Activated CD8-positive, alpha-beta memory T cell treated with anti-CD3 and anti-CD28 coated beads, Interleukin-2, amount 50 U/mL, for 4 hours (primary cell): ENCODE data around the gene LHFPL3.

Experiments
- DNase-seq: peaks from one replicate; pipeline ENCODE4 v3.0.0-alpha.2; 2020

The LHFPL3 gene

DNA sequence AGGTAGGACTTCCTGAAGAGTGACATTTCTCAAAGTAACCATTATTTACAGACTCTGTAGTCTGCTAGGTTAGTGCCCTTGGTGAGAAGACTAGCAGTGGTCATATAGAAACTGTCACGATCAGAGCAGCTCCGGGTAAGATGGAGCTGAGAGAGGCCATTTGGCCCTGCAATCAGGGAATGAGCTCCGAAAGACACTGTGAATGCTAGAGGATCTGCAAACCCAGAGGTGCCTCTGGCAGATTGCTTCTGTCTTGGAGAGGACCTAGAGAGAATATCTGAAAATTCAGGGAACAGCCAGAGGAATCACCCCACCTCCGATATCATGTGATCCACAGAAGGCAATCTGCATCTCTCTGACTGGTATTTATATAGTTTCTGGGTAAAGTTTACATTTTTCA is 438.7 kb downstream of the LHFPL3 start:
- no peak for DNase-seq

DNA sequence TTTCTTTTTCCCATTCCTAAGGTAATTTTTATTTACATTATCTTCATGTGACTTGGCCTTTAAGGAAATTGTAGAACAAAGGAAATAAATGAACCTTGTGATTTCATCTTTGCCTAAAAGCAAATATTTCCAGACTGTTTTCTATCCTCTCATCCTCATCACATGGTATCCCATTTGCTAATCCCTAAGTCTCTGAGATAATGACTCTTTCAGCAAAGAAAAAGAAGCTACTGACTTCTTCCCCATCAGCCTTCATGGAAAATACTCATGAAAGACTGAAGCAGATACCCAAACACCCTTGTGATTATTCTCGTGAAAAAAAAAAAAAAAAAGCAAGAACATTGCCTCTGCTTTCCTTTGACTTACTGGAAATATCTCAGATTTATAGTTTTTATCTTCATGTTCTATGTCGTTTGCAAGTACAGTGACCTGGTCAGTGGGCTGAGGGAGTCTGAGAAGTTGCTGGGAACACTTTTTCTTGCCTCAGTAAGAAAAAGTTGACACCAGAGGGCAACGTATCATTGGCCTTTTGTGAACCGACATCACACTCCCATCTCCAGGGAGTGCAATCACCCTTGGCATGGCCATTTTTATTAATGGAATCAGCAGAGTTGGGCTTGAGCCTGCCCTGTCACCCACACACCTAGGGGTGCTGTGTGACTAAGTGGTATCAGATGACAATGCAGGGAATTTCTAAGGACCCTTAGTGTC is 439.6 kb downstream of the LHFPL3 start:
- no peak for DNase-seq

DNA sequence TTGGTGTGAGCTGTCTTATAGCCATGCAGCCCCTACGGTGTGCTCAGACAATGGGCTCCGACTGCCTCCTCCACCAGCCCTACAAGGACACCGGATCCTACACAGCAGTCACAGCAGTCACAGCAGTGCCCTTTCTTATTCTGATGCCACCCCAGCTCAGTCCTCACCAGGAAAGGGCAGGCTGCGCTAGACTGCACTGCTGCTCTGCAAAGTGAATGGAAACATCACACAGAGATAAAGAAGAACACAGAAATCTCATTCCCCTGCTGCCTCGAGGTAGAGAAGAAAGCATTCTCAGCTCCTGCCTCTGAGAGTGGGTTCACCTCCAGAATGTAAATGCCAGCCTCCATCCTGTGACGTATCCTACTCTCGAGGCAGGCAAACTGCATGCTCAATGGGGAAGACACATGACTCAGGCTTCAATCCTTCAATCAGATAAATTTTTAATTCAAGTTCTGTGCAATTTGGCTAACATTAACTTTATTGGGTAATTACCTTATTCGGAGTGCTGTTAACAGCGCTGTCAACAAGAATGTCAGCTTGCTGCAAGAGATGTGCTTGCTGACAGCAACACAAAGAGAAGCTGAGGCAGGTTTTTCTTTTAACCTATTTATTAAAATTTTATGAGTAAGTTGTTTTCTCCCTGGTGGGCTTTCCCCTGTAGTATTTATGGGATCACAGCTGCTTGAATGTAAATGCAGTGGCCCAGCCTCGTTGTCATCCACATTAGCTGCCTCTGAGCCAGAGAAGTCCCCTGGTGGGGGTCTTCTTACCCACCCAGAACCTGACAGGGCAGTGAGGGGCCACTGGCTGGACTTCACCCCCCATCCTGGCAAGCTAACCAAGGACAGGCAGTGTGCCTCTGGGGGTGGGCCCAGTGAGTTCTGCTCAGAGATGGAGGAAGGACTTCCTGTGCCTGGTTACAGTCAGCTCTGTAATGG is 444.3 kb downstream of the LHFPL3 start:
- no peak for DNase-seq

DNA sequence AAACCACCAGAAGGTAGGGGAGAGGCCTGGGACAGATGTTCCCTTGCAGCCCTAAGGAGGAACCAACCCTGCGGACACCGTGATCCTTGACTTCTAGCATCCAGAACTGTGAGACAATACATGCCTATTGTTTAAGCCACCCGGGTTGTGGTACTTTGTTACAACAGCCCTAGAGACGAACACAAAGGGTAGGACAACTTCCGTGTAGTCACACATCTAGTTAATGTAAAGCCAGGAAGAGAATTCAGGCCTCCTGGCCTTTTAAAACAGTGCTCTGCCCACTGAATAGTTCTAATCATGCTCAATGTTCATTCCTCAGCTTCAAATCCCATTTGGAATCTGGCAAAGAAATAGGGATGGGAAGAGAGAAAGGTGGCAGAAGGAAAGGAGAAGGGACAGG is 445.4 kb downstream of the LHFPL3 start:
- DNase-seq = no peak

DNA sequence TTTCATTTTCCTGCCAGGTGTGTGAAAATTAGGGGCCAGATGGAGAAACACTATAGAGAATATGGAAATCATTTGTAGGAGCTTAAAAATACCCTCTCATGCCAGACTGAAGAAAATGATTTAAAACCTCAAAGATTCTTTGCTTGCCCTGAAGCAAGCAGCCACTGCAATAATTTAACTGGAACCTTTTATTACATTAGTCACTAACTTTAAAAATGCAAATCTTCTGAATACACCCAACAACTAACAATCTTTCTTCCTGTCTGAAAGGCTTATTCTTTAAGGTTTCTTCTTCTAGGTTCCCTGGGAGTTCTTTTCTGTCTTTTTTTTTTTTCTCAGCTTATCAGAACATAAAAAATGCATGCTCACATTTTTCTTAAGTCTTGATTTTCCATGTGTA is 447.1 kb downstream of the LHFPL3 start:
- DNase-seq = no peak

DNA sequence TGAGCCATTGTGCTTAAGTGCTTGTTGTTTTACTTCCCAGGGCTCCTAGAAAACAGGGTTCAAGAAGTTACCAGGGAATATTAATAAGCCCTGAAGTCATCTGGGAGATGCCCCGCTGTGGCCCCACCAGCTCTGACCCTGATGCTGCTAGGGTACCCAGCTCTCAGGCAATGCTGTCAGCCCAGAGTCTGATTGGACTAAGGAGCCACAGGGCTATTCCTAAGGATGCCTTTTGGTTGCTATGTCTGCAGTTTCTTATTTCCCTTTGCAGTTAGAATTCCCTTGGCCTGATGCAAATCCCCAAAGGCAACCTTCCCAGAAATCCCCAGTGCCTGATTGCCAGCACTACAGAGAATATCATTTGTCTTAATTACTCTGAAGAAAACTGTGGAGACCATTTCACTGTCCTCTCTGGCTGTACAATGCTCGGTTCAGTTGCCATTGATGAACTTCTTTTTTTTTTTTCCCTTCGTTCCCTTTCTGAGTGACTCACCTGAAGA is 448.9 kb downstream of the LHFPL3 start:
- DNase-seq = no peak

DNA sequence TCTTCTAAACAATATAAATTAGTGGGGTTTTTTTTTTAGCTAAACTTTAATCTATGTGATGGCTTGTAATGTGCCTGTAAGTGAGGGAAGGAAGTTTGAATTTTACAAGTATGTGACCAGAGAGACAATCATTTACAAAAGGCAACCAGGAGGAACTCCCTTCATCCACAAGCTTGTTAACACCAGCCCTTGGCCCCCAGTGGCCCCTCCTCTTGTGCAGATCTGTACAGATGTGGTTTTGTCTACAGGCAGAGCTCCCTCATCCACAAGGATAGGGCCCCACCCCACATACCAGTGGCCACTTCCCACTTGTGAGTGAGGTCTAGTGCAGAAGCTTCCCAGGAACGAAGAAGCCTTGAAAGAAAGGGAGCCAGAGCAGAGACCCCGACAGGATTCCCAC is 451.5 kb downstream of the LHFPL3 start:
- DNase-seq = no peak

DNA sequence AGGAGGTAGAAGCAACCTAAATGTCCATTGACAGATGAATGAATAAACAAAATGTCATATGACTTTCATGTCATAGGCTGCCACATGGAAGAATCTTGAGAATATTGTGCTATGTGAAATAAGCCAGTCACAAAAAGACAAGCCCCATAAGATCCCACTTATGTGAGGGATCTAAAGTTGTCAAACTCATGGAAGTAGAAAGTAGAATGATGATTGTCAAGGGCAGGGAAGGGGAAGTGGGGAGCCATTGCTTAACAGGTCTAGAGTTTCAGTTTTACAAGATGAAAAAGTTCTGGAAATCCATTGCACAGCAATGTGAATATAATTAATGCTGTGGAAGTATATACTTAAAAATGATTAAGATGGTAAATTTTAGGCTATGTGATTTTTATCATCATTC is 456.3 kb downstream of the LHFPL3 start:
- no peak for DNase-seq

DNA sequence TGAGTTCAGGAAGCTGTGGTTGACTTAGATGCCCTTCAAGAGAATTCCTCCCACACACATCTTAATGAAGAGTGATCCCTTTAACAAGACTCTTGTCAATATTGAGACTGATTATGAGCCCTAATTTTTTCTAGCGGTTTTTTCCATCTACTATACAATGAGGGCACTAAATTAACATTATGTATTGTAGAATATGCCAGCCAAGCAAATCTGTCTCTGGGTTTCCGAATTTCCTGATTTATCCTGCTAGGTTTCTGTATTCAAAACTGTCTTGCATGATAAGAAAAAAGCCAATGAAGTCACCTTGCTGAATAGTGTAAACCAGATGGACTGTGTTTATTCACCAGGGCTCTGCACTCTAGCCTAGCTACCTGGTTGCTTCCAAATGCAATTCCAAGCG is 461.4 kb downstream of the LHFPL3 start:
- DNase-seq = no peak

DNA sequence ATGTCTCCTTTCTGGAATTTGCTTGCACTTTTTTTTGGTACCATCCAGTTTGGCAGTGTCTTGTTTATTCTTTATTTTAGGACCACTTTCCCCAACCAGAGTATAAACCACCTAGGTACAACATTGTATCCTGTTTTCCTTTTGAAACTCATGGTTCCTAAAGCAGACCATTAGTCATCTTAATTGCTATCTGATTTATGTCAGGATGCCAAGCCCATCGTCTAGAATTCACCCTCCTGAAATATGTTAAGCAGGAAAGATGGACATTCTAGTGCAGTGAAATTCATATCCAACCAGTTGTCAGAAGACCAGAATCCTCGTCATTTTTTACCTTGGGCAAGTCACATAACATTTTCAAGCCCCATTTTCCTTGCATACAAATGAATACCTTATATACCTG is 462.0 kb downstream of the LHFPL3 start:
- DNase-seq = no peak

DNA sequence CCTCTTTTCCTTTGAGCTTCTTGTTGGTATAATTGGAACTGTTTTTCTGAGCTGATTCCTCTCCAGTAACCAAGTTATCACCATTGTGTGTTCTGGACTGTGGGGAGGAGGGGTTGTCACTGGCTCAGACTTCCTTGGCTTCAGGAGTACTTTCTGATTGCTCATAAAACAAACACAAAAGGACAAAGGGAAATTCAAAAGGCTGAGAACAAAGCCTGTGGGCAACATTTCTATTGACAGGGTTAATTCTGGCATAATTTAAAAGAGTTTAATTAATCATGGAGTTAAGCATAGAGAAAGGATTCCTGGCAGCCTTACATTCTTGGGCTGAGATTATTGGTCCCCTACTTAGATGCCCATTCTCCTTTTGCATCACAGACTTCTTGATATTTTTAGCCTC is 462.7 kb downstream of the LHFPL3 start:
- DNase-seq = no peak

DNA sequence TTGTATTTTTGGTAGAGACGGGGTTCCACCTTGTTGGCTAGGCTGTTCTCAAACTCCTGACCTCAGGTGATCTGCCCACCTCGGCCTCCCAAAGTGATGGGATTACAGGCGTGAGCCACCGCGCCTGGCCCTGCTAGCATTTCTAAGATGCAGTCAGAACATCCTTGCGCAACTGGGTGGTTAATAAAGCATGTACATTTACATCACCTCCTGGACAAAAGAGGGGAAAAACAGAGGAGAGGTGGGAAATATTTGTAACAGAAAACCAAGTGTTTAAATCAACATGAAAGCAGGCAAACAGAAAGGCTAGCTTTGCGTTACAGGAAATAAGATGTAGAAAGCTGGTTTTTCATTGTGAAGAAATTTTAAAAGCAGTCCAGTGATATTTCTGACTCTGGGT is 464.7 kb downstream of the LHFPL3 start:
- DNase-seq = no peak

DNA sequence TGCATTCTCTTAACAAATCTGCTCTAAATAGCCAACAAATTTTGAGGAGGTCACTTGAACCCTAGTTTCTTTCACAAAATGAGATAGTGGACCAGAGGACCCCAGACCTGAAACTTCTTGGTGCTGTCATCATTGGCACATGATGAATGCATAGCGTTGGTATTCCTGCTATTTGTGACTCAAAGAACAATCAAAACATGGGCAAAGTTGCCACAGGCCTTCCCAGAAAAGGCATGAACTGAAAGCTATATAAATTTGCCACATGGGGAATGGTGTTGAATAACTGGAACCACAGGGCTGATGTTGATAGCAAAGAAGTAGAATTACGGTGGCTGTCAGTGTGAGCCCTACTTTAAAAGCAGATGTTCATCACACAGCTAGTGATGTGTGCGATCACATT is 465.8 kb downstream of the LHFPL3 start:
- no peak for DNase-seq

DNA sequence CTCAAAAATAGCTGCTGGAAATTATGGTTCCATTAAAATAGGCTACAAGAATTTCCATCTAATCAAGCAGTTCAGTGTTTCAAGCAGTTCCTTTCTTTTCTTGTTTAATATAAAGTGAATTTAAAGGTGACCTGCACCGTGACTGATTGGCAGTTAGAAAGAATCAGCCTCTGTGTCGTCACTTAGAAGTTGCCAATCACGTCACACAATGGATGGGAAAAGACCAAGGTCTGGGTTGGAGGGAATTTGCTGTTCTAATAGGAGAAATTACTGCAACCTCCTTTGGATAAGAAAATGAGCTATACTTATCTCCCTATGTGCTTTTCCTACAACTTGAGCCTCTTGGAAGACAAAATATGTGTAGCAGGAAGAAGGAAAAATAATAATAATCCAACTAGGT is 466.2 kb downstream of the LHFPL3 start:
- DNase-seq = no peak

DNA sequence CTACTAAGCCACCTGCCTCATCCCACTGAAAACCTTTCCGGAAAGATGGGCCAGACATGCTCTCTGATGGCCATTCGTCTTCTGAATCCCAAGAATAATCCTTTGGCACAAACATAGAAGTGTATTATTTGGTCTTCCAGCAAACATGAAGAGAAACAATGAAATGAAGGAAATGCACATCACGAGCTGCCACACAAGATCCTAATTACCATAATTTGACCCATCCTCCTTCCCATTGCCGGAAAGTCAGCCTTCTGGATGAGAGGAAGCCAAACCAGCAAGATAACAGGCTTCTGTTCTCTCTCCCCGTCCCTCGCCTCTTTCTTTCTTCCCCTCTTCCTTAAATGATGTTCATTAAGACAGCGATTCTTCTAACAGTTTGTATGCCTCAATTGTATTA is 466.7 kb downstream of the LHFPL3 start:
- no peak for DNase-seq

DNA sequence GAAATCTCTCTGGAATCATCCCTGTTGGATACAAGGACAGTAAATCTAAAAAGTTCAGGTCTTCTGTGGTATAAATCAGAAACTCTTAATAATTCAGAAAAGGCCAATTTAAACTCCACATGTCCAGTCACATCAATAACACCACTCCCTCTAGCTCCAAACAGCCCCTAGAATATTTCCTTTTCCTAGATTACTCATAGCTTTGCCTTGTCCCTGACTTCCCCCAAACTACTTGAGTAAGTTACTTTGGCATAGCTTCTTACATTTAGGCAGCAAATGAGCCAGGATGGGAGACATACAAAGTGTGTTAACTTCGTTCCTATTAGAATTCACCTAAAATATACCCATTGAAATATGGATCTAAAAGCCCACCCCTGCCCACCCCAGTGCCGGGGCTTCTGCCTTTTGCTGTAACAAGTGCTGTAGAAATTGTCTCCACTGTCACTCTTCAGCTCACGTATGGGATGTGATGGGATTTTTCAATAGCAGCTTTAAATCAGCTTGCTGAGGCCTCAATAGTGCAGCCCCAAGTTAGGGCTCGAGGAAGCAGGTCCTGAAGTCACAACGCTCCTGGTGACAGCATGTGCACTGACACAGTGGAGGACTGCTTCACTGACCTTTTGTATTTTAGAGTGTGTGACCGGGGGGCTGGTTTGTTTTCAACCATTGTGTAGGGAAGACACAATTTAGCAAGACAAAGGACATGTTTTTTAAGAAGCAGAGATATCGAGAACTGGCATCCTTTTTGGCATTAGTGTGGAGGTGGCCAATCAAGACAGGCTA is 467.4 kb downstream of the LHFPL3 start:
- DNase-seq = no peak

DNA sequence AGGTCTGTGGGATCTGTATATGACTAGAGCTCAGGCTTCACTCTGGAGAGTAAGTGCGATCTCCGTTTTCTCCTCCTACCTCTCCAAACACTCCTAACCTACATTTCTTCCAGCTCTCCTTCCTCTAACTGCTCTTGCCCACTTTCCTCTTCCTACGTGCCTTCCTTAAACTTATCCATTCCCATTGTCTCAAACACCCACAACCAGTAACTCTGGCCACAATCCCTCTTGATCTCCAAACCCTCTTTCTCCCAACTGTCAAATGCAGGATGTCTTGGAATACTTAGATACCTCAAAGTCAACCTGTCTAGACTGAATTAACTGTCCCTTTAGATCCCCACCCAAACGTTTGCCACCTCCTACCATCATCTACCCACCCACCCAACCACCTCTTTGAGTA is 471.9 kb downstream of the LHFPL3 start:
- DNase-seq = no peak

DNA sequence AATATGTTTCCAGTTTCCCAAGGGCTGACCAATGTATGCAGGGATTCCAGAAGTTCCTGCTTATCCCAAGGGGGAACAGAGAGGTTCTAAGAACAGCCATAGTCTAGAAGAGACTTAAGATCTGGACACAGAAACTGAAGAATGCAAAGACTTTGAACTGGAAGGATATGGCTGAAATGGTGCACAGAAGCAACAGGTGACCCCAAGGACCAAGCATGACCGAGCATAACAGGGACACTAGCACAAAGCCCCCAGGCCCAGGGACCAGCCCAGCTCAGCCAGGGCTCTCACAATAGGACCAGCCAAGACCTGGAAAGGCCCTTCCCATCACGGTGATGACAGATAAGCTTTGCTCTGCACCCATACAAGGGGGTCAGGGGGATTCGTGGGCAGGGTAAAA is 472.6 kb downstream of the LHFPL3 start:
- no peak for DNase-seq

DNA sequence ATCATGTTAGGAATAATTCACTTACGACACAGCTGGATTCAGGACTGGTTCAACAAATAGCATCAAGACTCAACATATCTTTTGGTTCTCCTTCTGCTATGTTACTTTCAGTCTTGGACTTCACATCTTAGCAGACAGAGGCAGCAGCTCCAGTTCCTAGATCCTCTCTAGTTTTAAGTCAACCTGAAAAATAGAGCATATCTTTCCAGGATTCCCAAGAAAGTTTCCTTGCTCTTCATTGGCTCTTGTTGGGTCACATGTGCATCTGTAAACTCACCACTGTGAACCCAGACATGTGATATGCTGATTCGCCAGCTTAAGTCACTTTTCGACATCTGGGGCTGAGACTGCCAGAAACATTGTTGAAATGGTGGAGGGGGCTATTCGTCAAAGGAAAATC is 475.5 kb downstream of the LHFPL3 start:
- DNase-seq = no peak

DNA sequence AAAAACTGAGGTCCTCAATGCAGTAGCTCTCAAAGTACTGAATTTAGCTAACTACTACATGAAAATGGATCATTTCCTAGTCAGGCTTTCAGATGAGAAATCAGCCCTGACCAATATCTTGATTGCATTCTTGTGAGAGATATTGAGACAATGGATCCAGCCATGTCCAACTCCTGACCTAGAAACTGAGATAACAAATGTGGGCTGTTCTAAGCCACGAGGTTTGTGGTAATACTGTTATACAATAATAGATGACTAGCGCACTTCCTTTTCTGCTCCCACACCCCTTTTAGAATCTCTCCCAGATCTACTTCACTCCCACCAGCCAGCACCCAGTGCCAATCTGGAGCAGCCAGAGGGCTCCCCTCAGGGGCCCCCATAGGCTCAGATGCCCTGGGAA is 476.3 kb downstream of the LHFPL3 start:
- no peak for DNase-seq

DNA sequence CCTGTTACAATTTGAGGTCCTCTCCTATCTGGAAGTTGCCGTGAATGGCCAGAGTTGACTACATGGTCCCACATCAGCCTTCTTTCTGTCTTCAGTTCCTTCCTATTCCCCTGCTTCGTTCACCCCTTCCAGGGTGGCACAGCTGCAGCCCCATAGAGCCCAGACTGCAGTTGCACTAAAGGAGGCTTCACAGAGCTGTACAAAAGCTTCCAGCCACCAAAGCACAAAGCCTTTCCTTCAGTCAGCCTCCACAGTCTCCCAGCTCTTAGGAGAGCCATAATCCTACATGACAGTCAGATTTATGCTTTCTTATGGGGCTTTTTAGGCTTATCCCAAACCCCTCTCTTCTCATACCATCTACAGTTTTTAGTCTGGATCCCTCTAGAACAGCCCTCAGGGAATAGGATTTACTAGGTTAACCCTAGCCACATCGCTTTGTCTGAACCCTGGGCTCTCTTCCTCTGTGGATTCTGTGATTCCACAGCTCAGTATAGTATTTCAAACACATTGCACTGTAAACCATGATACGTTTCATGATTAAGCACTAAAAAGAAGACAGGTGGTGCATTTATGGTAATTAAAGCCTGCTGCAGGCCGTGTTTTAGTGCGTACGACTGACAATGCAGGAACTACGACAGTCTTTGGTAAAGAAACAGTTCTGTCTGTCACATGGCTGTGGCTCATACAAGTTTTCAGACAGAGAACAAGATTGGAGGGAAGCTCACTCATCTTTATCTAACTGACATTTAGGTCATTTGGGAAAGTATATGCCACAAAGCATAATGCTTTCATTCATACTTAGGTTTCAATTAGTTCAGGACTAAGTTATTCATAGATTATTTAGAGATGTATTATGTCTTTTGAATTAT is 477.3 kb downstream of the LHFPL3 start:
- DNase-seq = no peak

DNA sequence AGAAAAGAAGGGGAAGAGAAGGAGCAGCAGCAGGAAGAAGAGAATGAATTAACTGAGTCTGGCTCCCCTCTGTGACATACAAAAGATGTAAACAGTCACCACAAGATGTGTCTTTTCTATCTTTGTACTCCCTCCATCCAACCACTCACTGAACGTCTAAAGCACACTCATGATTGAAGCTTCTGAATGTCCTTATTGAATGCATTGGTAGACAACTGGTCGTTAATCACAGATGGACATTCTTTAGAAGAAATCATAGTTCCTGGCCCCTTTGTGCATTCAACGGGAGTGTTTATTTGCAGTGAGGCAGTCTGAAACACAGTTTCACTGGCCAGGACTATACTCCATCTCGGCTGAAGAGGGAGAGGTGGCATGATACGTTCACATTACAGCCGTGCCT is 479.3 kb downstream of the LHFPL3 start:
- DNase-seq = no peak
